HepG2 (cell line): ENCODE data around the gene PPP6R2. TPM values are rescaled to one million over a fixed set of nuclear protein-coding genes. Genes with fewer than 3 reads are reported as not detected.

Experiments
- FOXO1 ChIP-seq: sonication (generic); formaldehyde crosslinking; IDR thresholded peaks from 2 replicates; pipeline ENCODE4 v1.4.0; 2020; ENCODE audit warnings: missing genetic modification reagents
- KAT2B ChIP-seq: fragments of 150-350 bp; IDR thresholded peaks from 2 replicates; pipeline ENCODE4 v1.6.1; 2014; ENCODE audit warnings: low read depth, low read length, borderline replicate concordance
- MBD4 ChIP-seq: IDR thresholded peaks from 2 replicates; pipeline ENCODE4 v1.6.1; 2012; ENCODE audit warnings: low read length, inconsistent platforms, borderline replicate concordance
- MXI1 ChIP-seq: IDR thresholded peaks from 3 replicates; pipeline ENCODE4 v1.6.1; 2012; ENCODE audit warnings: low read depth, low read length, inconsistent platforms, borderline replicate concordance
- MYC ChIP-seq: sonication (generic); formaldehyde crosslinking; IDR thresholded peaks from 2 replicates; pipeline ENCODE4 v1.9.0; 2021; ENCODE audit warnings: missing genetic modification reagents, borderline replicate concordance
- RAD21 ChIP-seq: fragments of 450-650 bp; formaldehyde crosslinking; IDR thresholded peaks from 2 replicates; pipeline ENCODE4 v1.5.0; 2020; ENCODE audit warnings: mild to moderate bottlenecking
- RARG ChIP-seq: sonication (generic); formaldehyde crosslinking; IDR thresholded peaks from 2 replicates; pipeline ENCODE4 v1.4.0; 2020; ENCODE audit warnings: low read depth, mild to moderate bottlenecking, missing genetic modification reagents
- RFX3 ChIP-seq: IDR thresholded peaks from 2 replicates; pipeline ENCODE4 v1.6.1; 2016; ENCODE audit warnings: missing biosample characterization, missing genetic modification reagents
- TMF1 ChIP-seq: sonication (generic); formaldehyde crosslinking; IDR thresholded peaks from 2 replicates; pipeline ENCODE4 v1.8.1; 2022; ENCODE audit warnings: low read depth, missing genetic modification reagents
- ZBTB40 ChIP-seq, 2 experiments: fragments of 450-650 bp in 1 of 2; sonication (generic) in 1 of 2; formaldehyde crosslinking in 1 of 2; IDR thresholded peaks; 2 replicates each; pipeline versions ENCODE4 v1.6.1 to v1.8.0; 2016 to 2022; ENCODE audit warnings: antibody characterized with exemption in 1 of 2, mild to moderate bottlenecking in 1 of 2, missing genetic modification reagents in 1 of 2
- ZKSCAN1 ChIP-seq: fragments of 150-350 bp; IDR thresholded peaks from 2 replicates; pipeline ENCODE4 v1.6.1; 2014; ENCODE audit warnings: low read length
- ZNF101 ChIP-seq: sonication (generic); formaldehyde crosslinking; IDR thresholded peaks from 2 replicates; pipeline ENCODE4 v1.4.0; 2020; ENCODE audit warnings: mild to moderate bottlenecking, low read depth, missing genetic modification reagents, borderline replicate concordance
- ZNF143 ChIP-seq: sonication (generic); formaldehyde crosslinking; IDR thresholded peaks from 2 replicates; pipeline ENCODE4 v1.4.0; 2020; ENCODE audit warnings: missing genetic modification reagents
- ZNF263 ChIP-seq: sonication (generic); formaldehyde crosslinking; IDR thresholded peaks from 2 replicates; pipeline ENCODE4 v1.4.0; 2020; ENCODE audit warnings: missing genetic modification reagents
- ZNF343 ChIP-seq: sonication (generic); formaldehyde crosslinking; IDR thresholded peaks from 2 replicates; pipeline ENCODE4 v1.4.0; 2020; ENCODE audit warnings: mild to moderate bottlenecking, missing genetic modification reagents
- ZNF605 ChIP-seq: sonication (generic); formaldehyde crosslinking; IDR thresholded peaks from 2 replicates; pipeline ENCODE4 v1.8.0; 2022; ENCODE audit warnings: mild to moderate bottlenecking, missing genetic modification reagents
- ZNF674 ChIP-seq: sonication (generic); formaldehyde crosslinking; IDR thresholded peaks from 2 replicates; pipeline ENCODE4 v1.5.0; 2020; ENCODE audit warnings: low read depth, mild to moderate bottlenecking, missing genetic modification reagents
- ZNF7 ChIP-seq: IDR thresholded peaks from 2 replicates; pipeline ENCODE4 v1.6.1; 2016; ENCODE audit warnings: missing biosample characterization, missing genetic modification reagents
- ZNF709 ChIP-seq: sonication (generic); formaldehyde crosslinking; IDR thresholded peaks from 2 replicates; pipeline ENCODE4 v1.5.0; 2020; ENCODE audit warnings: mild to moderate bottlenecking, missing genetic modification reagents
- ZNF768 ChIP-seq: sonication (generic); formaldehyde crosslinking; IDR thresholded peaks from 2 replicates; pipeline ENCODE4 v1.4.0; 2020; ENCODE audit warnings: missing genetic modification reagents
- ZNF777 ChIP-seq: sonication (generic); formaldehyde crosslinking; IDR thresholded peaks from 2 replicates; pipeline ENCODE4 v1.4.0; 2020; ENCODE audit warnings: missing genetic modification reagents
- ZNF781 ChIP-seq: sonication (generic); formaldehyde crosslinking; IDR thresholded peaks from 2 replicates; pipeline ENCODE4 v1.5.1; 2020; ENCODE audit warnings: borderline replicate concordance, mild to moderate bottlenecking, missing genetic modification reagents; ENCODE audit errors: not compliant biosample characterization
- ZSCAN25 ChIP-seq: sonication (generic); formaldehyde crosslinking; IDR thresholded peaks from 2 replicates; pipeline ENCODE4 v1.8.0; 2022; ENCODE audit warnings: mild to moderate bottlenecking, missing genetic modification reagents
- polyA plus RNA-seq, 8 experiments: library from polyadenylated mRNA; depleted of rRNA in 3 of 8; stranded (reverse) in 7 of 8; unstranded in 1 of 8; fragments of >200 nt; fragmentation: Illumina TruSeq in 4 of 8; extraction: Trizol in 4 of 8; gene quantifications; 2 replicates each; pipeline versions ENCODE4 v1.2.1 to v1.2.3, GENCODE V29; 2011 to 2016; ENCODE audit warnings: low read depth in 4 of 8, missing spikeins in 1 of 8, mixed read lengths in 1 of 8; ENCODE audit not compliant: insufficient read depth in 1 of 8
- total RNA-seq, 5 experiments: library from RNA; depleted of rRNA; stranded (reverse); fragments of >200 nt; fragmentation: Illumina TruSeq; extraction: Trizol; gene quantifications; 2 replicates each; pipeline ENCODE4 v1.2.3, GENCODE V29; 2016; ENCODE audit warnings: low read depth in 1 of 5
- TF ChIP-seq, protein P1 (sequence below): IDR thresholded peaks from 2 replicates; pipeline ENCODE4 v1.6.1; 2012; ENCODE audit warnings: inconsistent platforms

The PPP6R2 gene
- total and polyA plus RNA-seq, 2 of the 13 experiments (the other 11 are each of a cell fraction or from before 2014, with no cell fraction given): 55.0 to 102 TPM

- TF ChIP-seq ZBTB40 (IDR thresholded peaks at IDR 0.05) (no peak), ZBTB40 (CRISPR knock-in tag; IDR thresholded peaks at IDR 0.05) (no peak), RFX3 (no peak), ZKSCAN1 (no peak), RAD21 (CRISPR knock-in tag) (peak; percentile 50; the same call in 1 of the 2 replicates), ZNF343 (CRISPR knock-in tag) (no peak), ZNF709 (CRISPR knock-in tag) (no peak), KAT2B (no peak), ZNF7 (CRISPR knock-in tag) (no peak), ZNF605 (CRISPR knock-in tag) (no peak), FOXO1 (no peak), MBD4 (no peak), ZNF777 (CRISPR knock-in tag) (no peak), ZSCAN25 (CRISPR knock-in tag) (no peak), ZNF263 (peak; percentile 7; the same call in 1 of the 2 replicates), ZNF781 (CRISPR knock-in tag) (no peak), ZNF768 (CRISPR knock-in tag) (peak; percentile 52; the same call in 1 of the 2 replicates), ZNF674 (no peak), ZNF101 (CRISPR knock-in tag) (no peak), MXI1 (peak; percentile 15; the same call in 1 of the 3 replicates), TMF1 (CRISPR knock-in tag) (no peak), MYC (peak; percentile 44; the same call in 1 of the 2 replicates), RARG (CRISPR knock-in tag) (no peak), ZNF143 (CRISPR knock-in tag) (no peak)
- TF ChIP-seq, protein P1, sequence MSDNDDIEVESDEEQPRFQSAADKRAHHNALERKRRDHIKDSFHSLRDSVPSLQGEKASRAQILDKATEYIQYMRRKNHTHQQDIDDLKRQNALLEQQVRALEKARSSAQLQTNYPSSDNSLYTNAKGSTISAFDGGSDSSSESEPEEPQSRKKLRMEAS: peak; percentile 44; the same call in 1 of the 2 replicates
Measured at GRCh38 chr22:50399751-50400331, 56.7 kb downstream of the PPP6R2 start (continued).
